NB4 (cell line): ENCODE measurements around the gene EZH1.

Experiments used
- DNase-seq: peaks from one replicate; pipeline ENCODE4 v3.0.0; 2010; ENCODE audit warnings: low read depth
- H3K4me3 ChIP-seq: one replicate; pipeline ENCODE4 v1.5.1; 2011; ENCODE audit warnings: mild to moderate bottlenecking, low read depth, low read length, moderate library complexity
- MYC ChIP-seq: IDR thresholded peaks from 2 replicates; pipeline ENCODE4 v1.6.1; 2011; ENCODE audit warnings: low read depth, low read length
- POLR2A ChIP-seq: IDR thresholded peaks from 2 replicates; pipeline ENCODE4 v1.6.1; 2011; ENCODE audit warnings: mild to moderate bottlenecking; ENCODE audit not compliant: insufficient read length; ENCODE audit errors: extremely low read depth
- TF ChIP-seq, protein P1 (sequence below): IDR thresholded peaks from 2 replicates; pipeline ENCODE4 v1.6.1; 2011; ENCODE audit warnings: low read depth, low read length
- TF ChIP-seq, protein P2 (sequence below): IDR thresholded peaks from one replicate; pipeline ENCODE4 v1.5.1; 2012; ENCODE audit warnings: low read depth, low read length

EZH1 gene

DNA sequence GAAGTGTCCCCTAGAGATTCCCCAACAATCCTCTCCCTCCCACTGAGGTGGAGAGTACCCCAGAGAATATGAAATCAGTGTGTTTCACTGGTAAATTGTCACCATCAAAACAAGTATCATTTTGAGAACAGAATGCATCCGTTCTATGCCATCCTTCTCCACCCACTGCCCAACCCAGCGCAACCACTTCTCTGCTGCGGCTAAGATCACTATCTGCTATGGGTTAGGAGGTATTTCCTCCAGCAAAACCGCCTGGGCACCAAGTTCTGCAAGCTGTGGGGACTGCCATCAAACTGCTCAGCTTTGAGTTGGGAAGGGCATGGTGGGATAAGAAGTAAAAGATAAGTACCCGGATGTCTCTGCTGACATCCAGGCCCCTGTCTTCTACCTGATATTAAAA lies 38.1 kb downstream of the EZH1 start:
- TF ChIP-seq, protein P1, sequence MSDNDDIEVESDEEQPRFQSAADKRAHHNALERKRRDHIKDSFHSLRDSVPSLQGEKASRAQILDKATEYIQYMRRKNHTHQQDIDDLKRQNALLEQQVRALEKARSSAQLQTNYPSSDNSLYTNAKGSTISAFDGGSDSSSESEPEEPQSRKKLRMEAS = no peak
- no peak for TF ChIP-seq POLR2A
- no peak for TF ChIP-seq MYC
- TF ChIP-seq, protein P2, sequence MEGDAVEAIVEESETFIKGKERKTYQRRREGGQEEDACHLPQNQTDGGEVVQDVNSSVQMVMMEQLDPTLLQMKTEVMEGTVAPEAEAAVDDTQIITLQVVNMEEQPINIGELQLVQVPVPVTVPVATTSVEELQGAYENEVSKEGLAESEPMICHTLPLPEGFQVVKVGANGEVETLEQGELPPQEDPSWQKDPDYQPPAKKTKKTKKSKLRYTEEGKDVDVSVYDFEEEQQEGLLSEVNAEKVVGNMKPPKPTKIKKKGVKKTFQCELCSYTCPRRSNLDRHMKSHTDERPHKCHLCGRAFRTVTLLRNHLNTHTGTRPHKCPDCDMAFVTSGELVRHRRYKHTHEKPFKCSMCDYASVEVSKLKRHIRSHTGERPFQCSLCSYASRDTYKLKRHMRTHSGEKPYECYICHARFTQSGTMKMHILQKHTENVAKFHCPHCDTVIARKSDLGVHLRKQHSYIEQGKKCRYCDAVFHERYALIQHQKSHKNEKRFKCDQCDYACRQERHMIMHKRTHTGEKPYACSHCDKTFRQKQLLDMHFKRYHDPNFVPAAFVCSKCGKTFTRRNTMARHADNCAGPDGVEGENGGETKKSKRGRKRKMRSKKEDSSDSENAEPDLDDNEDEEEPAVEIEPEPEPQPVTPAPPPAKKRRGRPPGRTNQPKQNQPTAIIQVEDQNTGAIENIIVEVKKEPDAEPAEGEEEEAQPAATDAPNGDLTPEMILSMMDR = no peak
- DNase-seq = no peak
- H3K4me3 ChIP-seq = no peak overlapping the region

DNA sequence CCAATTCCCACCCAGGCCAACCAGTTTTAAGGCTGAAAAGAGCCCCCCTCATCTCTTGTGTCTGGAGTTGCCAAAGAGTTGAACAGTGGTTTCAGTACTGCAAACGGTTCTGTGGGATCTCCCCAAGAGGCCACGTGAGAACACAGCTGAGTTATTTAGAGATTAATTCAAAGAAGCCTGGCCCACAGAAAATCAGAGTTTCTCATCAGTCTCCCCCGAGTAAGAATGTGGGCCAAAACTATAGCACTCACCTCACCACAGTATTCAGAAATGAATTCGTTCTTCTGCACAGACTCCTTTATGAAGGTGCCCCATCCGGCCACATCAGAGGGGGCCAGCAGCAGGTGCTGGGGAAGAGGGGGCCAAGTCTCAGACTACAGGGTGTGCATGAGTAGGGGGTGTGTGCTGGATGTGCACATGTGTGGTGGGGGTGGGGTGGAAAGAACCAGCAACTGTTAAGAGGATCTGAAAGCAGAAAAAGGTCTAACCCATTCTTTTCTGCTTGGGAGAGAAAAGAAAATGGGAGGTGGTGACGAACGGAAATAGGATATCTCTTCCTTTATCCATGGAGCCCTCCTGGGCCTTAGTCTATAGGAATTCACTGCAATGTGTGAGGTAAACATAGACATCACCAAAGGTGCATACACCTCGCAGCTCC lies 39.9 kb downstream of the EZH1 start:
- H3K4me3 ChIP-seq = no peak overlapping the region
- TF ChIP-seq, protein P1 = no peak
- TF ChIP-seq MYC (no peak), POLR2A (no peak)
- TF ChIP-seq, protein P2 = no peak
- no peak for DNase-seq

DNA sequence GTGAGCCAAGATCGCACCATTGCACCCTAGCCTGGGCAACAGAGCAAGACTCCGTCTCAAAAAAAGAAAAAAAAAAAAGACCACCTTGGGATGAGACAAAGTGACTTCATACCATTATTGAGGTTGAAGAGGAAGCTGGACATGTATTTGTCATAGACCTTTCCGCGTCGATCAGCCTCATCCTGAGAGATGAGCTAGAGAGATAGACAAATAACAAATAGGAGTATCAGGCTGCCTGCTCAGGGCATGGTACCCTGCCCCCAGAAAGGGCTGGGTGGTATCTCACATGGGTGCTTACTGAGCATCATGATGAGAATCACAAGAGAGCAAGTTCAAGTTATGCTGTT lies 40.4 kb downstream of the EZH1 start:
- DNase-seq = no peak
- H3K4me3 ChIP-seq = no peak overlapping the region
- TF ChIP-seq MYC (no peak), POLR2A (no peak)
- TF ChIP-seq, protein P1 = no peak
- TF ChIP-seq, protein P2 = no peak

DNA sequence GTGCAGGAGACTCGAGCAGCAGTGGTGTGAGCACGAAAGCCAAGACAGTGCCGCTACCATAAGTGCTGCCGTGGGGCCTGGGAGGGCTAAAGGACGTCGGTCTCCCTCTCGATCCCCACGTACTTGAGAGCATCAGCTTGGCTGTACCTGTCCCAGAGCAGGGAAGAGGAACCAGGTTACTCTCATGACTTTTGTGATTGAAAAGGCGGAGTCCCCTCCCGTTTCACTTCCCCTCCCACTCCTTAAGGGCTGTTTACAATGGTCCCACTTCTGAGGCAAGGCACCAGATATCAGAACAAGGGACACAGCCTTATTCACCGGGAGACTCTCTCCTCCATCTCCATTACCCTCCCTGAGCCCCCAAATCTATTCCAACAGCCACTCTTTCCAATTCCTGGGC lies 42.4 kb downstream of the EZH1 start:
- no peak for DNase-seq
- no peak for TF ChIP-seq POLR2A
- TF ChIP-seq, protein P1 = no peak
- TF ChIP-seq, protein P2 = no peak
- no peak for TF ChIP-seq MYC
- no peak overlapping the region for H3K4me3 ChIP-seq

DNA sequence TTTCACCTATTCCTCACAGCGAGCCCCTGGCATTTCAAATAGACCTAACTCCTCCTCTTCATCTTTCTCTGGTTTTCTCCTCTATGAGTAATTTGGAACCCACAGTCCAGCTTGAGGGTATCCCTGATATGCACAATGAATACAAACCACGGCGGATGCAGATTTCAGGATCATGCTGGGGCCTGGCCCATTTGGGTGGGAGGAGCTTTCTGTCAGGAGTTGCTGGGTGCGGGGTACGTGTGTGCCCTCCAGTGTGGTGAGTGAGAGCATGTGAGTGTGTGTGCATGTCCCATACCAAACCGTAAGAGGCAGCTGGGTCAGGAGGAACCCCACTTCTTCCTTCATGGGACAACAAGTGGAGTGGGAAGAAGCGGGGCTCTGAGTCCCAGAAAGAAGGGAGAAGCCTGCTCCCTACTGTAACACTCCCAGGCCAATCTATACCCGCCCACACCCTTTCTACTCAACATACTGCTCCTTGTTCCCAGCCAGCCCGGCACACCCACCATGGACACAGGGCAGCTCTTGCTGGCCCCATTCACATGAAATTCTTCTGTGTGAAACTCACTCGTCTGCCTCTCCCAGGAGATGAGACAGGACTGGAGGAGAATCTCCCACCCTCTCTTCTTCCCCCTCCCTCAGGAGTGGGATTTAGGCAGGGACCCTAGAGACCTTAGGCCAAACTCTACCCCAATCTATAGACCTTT lies 44.1 kb downstream of the EZH1 start:
- TF ChIP-seq, protein P2 = no peak
- no peak for TF ChIP-seq POLR2A
- TF ChIP-seq, protein P1 = no peak
- no peak for TF ChIP-seq MYC

More for the DNA sequence above, 44.1 kb downstream of the EZH1 start:
- DNase-seq = no peak
- H3K4me3 ChIP-seq = no peak overlapping the region
